GM18907 (cell line): ENCODE data around the gene XPC.

Experiments used
- ATAC-seq: cut with Tn5 transposase; IDR thresholded peaks from one replicate; pipeline ENCODE4 v1.9.1; 2021; ENCODE audit warnings: mild to moderate bottlenecking, moderate library complexity; ENCODE audit not compliant: unreplicated experiment

XPC gene

GRCh38 chr3:14150078-14150477, 28.3 kb downstream of the XPC start:
- no peak for ATAC-seq

- ATAC-seq, result no peak
Measured at GRCh38 chr3:14148041-14148985, 30.1 kb downstream of the XPC start.

GRCh38 chr3:14147617-14148016, 30.8 kb downstream of the XPC start:
- ATAC-seq, result no peak

- no peak for ATAC-seq
Measured at GRCh38 chr3:14147066-14147435, 31.4 kb downstream of the XPC start.

GRCh38 chr3:14146381-14147065, 31.9 kb downstream of the XPC start:
- no peak for ATAC-seq

- no peak for ATAC-seq
Measured at GRCh38 chr3:14145670-14146380, 32.6 kb downstream of the XPC start.

GRCh38 chr3:14145236-14145635, 33.2 kb downstream of the XPC start:
- ATAC-seq, result no peak

- peak; percentile 91 for ATAC-seq
Measured at GRCh38 chr3:14144423-14145075, 33.9 kb downstream of the XPC start.

- no peak for ATAC-seq
Measured at GRCh38 chr3:14143271-14144225, 34.9 kb downstream of the XPC start.

GRCh38 chr3:14142567-14143270, 35.7 kb downstream of the XPC start:
- no peak for ATAC-seq

- no peak for ATAC-seq
Measured at GRCh38 chr3:14141602-14142341, 36.6 kb downstream of the XPC start.

- no peak for ATAC-seq
Measured at GRCh38 chr3:14141144-14141543, 37.3 kb downstream of the XPC start.

- ATAC-seq, result no peak
Measured at GRCh38 chr3:14140668-14141067, 37.7 kb downstream of the XPC start.

GRCh38 chr3:14139771-14140170, 38.6 kb downstream of the XPC start:
- ATAC-seq, result no peak

- no peak for ATAC-seq
Measured at GRCh38 chr3:14138878-14139655, 39.3 kb downstream of the XPC start.

- ATAC-seq, result no peak
Measured at GRCh38 chr3:14138109-14138877, 40.1 kb downstream of the XPC start.

GRCh38 chr3:14137445-14137844, 41.0 kb downstream of the XPC start:
- ATAC-seq, result no peak
